HG02623 (cell line): Measurements from ENCODE around the gene SOX10.
"Not testable (repeated sequence)": the region's sequence is repeated elsewhere in the genome, so short reads cannot be mapped to it uniquely, and the experiment has no call there.

ENCODE experiments used
- ATAC-seq: cut with Tn5 transposase; IDR thresholded peaks from one replicate; pipeline ENCODE4 v1.9.1; 2021; ENCODE audit warnings: moderate library complexity; ENCODE audit not compliant: unreplicated experiment

SOX10 gene

GRCh38 chr22:37965940-37966664 is 18.3 kb downstream of the SOX10 start:
- no peak for ATAC-seq

DNA sequence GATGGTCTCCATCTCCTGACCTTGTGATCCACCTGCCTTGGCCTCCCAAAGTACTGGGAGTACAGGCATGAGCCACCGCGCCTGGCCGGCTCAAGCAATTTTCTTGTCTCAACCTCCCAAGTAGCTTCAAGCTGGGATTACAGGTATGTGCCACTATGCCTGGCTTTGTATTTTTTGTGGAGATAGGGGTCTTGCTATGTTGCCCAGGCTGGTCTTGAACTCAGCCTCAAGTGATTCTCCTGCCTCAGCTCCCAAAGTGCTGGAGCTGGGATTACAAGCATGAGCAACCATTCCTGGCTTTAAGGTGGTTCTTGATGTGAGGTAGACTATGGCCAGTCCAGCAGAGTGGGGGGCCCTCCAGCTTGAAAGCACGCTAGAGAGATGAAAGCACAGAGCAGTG is 23.3 kb downstream of the SOX10 start:
- ATAC-seq = no peak

DNA sequence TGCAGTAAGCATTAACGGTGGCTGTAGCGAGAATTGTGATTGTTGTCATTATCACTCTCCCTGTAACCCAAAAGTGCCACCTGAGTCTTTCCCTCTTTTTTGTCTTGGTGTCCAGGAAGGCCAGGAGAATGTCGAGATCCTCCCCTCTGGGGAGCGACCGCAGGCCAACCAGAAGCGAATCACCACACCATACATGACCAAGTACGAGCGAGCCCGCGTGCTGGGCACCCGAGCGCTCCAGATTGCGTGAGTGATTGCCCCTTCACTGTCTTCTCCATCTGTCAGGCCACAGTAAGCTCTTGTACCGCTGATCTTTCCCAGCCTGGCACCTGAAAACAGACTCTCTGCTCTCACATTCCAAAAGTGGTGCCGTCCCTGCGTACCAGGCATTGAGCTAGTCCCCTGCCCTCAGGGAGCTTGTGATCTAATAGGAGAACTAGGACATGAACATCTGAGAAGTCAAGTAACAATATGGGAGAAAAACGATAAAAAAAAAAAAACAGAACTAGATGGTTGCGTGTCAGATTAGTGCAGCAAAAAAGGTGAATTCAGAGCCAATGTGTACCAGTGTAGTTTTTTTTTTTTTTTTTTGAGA is 25.0 kb downstream of the SOX10 start:
- no peak for ATAC-seq

DNA sequence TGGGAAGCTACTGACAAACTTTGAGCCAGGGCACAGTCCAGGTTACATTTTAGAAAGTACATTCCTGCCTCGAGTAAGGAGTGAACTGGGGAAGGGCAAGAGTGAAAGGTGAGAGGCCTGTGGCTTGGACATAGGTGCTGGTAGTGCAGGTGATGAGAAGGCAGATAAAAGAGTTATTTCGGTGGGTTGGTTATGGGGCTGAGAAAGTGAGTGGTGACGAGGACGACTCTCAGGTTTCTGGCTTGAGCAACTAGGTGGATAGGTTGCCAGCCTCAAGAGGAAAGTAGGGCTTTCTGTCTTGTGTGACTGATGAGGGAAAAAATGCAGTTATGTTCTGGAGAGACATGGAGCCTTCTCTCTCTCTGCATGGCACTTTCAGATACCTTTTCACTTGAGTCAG is 27.1 kb downstream of the SOX10 start:
- no peak for ATAC-seq

DNA sequence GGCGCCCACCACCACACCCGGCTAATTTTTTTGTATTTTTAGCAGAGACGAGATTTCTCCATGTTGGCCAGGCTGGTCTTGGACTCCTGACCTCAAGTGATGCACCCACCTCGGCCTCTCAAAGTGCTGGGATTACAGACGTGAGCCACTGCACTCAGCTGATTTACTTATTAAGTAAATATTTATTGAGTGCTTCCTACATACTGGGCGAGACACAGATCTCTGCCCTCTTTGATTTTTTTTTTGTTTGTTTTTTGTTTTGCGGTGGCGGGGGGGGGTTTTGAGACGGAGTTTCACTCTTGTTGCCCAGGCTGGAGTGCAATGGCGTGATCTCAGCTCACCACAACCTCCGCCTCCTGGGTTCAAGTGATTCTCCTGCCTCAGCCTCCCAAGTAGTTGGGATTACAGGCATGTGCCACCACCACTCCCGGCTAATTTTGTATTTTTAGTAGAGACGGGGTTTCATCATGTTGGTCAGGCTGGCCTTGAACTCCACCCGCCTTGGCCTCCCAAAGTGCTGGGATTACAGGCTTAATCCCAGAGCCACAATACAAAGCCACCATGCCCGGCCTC is 28.4 kb downstream of the SOX10 start:
- not testable (repeated sequence) for ATAC-seq

GRCh38 chr22:37954686-37955085 is 29.7 kb downstream of the SOX10 start:
- ATAC-seq = no peak

DNA sequence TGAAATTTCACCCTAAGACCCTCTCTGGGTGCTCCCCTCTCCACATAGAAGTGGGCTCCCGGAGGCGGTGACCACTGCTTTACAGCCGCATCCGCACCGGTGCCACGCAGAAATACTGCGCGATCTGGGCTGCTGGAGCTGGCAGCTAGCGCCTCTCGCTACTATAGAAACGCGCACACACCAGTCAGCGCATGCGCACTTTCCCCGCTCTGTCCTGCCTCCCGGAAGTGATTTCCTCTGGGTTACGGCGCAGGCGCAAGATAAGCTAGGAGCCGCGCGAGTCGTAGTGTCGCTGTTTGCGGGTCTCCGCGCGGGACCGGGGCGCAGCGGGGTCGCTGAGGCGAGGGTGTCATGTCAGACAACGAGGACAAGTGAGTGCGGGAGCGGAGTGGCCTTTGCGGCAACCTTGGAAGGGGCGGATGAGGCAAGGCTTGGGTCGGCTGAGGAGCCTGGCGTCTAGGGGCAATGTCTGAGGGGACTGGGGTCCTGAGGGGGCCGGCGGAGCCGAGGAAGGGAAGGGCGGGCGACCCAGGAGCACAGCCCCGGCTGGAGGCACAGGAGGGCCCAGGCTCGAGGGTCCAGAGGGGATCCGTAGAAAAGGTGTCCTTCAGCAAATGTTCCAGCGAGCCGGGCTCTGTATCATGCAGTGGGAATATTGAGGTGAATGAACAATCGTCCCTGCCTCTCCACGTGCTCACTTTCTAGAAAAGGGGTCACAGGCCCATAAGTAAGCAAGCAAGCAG is 30.7 kb downstream of the SOX10 start, which contains the start of the genes C22orf23 and POLR2F:
C22orf23 (minus strand) TSS at position 165 of the 743 bp plus-strand sequence. CDS start 452 bp downstream, outside the sequence.
POLR2F (plus strand) TSS at position 263 of the 743 bp plus-strand sequence; CDS start at position 352, 89 bp downstream.
- peak; percentile 84 for ATAC-seq

GRCh38 chr22:37953062-37953436 is 31.3 kb downstream of the SOX10 start:
- no peak for ATAC-seq

DNA sequence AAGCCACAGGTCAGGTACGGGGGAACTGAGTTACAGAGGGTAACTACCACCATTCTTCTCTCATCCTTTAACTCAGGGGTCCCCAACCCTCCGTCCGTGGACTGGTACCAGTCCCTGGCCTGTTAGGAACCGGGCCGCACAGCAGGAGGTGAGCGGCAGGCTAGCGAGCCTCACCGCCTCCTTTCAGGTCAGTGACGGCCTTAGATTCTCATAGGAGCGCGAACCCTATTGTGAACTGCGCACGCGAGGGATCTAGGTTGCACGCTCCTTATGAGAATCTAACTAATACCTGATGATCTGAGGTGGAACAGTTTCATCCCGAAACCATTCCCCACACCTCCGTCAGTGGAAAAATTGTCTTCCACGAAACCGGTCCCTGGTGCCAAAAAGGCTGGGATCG is 31.7 kb downstream of the SOX10 start:
- ATAC-seq = not testable (repeated sequence)

- no peak for ATAC-seq
Measured at GRCh38 chr22:37951305-37951704, 33.0 kb downstream of the SOX10 start.

GRCh38 chr22:37947142-37947795 is 37.1 kb downstream of the SOX10 start:
- ATAC-seq = not testable (repeated sequence)

DNA sequence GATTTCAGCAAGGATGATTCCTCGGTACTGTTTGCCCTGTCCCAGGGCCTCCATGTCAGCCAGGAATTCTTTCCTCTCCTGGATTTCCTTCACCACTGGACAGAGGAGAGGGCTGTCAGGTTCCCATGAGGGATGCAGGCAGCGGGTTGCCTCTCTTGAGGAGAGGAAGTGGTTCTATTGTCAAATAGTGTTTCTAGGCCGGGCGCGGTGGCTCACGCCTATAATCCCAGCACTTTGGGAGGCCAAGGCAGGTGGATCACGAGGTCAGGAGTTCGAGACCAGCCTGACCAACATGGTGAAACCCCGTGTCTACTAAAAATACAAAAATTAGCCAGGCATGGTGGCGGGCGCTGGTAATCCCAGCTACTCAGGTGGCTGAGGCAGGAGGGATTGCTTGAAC is 39.9 kb downstream of the SOX10 start:
- not testable (repeated sequence) for ATAC-seq

DNA sequence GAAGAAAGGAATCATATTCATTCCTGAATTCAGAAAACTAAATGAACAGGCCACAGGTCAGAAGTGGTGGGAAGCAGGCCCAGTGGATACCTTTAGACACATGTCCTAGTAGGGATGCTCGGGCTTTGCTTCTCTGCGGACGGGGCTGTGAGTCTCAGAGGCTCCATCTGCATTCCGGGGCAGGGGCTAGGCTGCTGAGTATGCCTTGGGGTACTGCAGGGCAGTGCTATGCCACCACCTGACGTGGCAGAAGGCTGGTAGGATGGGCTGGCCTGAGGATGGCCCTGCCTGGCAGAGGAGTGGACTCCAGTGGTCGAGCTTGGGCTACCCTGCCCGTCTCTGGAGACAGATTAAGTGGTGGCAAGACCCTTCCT is 40.5 kb downstream of the SOX10 start:
- no peak for ATAC-seq

DNA sequence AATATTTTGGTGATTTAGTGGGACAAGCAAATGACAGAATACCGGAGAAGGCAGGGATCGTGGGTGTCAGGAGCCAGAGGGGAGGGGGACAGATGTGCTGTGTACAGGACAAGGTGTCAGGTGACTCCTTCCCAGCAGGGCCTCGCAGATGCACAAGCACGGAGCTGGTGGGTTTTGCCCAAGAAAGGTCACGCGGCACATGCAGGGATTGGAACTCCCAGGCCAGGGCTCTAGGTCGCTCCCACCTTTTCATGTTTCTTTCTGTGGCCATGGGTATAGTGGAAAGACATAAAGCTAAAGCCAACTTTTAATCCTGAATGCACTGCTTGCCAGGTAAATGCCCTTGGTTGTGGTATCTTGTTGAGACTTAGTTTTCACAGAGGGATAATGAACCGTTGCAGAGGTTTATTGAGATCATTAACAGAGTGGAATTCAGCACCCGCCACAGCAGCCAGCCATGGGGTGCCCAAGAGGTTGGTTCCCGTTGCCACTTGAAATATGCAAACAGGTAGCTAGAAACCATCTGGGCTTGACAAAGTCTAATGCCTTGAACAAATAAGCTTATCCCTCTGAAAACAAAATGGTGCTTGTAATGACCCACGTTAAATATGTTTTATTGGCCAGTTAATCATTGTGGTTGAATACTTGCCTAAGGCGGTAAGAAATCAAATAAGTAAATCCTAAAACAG is 41.1 kb downstream of the SOX10 start:
- no peak for ATAC-seq

- no peak for ATAC-seq
Measured at GRCh38 chr22:37942133-37942532, 42.2 kb downstream of the SOX10 start.

DNA sequence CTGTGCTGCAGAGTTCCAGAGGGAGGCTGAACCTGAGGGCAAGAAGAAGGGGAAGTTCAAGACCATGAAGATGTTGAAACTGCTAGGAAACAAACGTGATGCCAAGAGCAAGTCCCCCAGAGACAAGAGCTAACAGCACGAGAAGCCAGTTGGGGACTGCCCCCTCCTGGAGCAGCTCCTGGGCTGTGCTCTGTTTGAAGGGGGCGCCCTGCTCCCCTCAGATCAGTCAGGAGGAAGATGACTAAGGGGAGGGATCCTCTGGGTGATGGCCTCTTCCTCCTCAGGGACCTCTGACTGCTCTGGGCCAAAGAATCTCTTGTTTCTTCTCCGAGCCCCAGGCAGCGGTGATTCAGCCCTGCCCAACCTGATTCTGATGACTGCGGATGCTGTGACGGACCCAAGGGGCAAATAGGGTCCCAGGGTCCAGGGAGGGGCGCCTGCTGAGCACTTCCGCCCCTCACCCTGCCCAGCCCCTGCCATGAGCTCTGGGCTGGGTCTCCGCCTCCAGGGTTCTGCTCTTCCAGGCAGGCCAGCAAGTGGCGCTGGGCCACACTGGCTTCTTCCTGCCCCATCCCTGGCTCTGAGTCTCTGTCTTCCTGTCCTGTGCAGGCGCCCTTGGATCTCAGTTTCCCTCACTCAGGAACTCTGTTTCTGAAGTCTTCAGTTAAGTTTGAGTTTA is 43.5 kb downstream of the SOX10 start:
- ATAC-seq = no peak

- peak; percentile 70 for ATAC-seq
Measured at GRCh38 chr22:37933711-37934376, 50.5 kb downstream of the SOX10 start.

GRCh38 chr22:37932821-37933578 is 51.4 kb downstream of the SOX10 start:
- ATAC-seq = no peak

GRCh38 chr22:37932401-37932800 is 52.0 kb downstream of the SOX10 start:
- ATAC-seq = no peak
